A673 (cell line): ENCODE results near the gene KCNH5. TPM values are rescaled to one million over a fixed set of nuclear protein-coding genes. Genes with fewer than 3 reads are reported as not detected.

Source experiments
- BruUV-seq: library from RNA; stranded (reverse); fragments of 400-500 nt; replicated peaks from 2 replicates; lab custom pipeline; 2021; lab: Mats Ljungman, UMichigan
- CTCF ChIA-PET: fragments of 300-600 bp; sonication (Branson Sonifier 250); formaldehyde crosslinking; loops from one replicate; lab custom pipeline; 2022; ENCODE audit warnings: antibody characterized with exemption; lab: Charles Lee
- POLR2A ChIA-PET: fragments of 300-600 bp; sonication (Branson Sonifier 250); formaldehyde crosslinking; loops from one replicate; lab custom pipeline; 2022; ENCODE audit warnings: antibody characterized with exemption; ENCODE audit not compliant: low non-redundant PET; lab: Charles Lee
- DNase-seq: peaks from one replicate; pipeline ENCODE4 v3.0.0-alpha.2; 2015; ENCODE audit warnings: low spot score
- H3K27ac ChIP-seq: fragments of 200-600 bp; sonication (generic); 2 replicates; pipeline ENCODE4 v1.5.1; 2016; ENCODE audit warnings: mixed run types, low read depth, mild to moderate bottlenecking, mixed read lengths, antibody characterized with exemption, low read length; ENCODE audit not compliant: poor library complexity, severe bottlenecking
- H3K27me3 ChIP-seq: fragments of 200-600 bp; sonication (generic); replicated peaks from 2 replicates; pipeline ENCODE4 v1.6.1; 2017; ENCODE audit warnings: mixed run types, low read depth, mild to moderate bottlenecking, mixed read lengths, antibody characterized with exemption, low read length; ENCODE audit not compliant: insufficient read depth, poor library complexity
- H3K36me3 ChIP-seq: fragments of 200-600 bp; sonication (generic); 2 replicates; pipeline ENCODE4 v1.6.1; 2016; ENCODE audit warnings: mixed run types, mild to moderate bottlenecking, mixed read lengths, antibody characterized with exemption, low read length; ENCODE audit not compliant: insufficient read depth, poor library complexity, severe bottlenecking
- H3K4me1 ChIP-seq: fragments of 200-600 bp; sonication (generic); 2 replicates; pipeline ENCODE4 v1.6.1; 2017; ENCODE audit warnings: mixed run types, mild to moderate bottlenecking, mixed read lengths, antibody characterized with exemption, low read length; ENCODE audit not compliant: insufficient read depth, poor library complexity, severe bottlenecking
- H3K4me3 ChIP-seq: fragments of 200-600 bp; sonication (generic); 2 replicates; pipeline ENCODE4 v1.5.1; 2016; ENCODE audit warnings: low read depth, mixed run types, mild to moderate bottlenecking, mixed read lengths, low read length; ENCODE audit not compliant: poor library complexity, severe bottlenecking
- H3K9me3 ChIP-seq: fragments of 200-600 bp; sonication (generic); 2 replicates; pipeline ENCODE4 v1.6.1; 2016; ENCODE audit warnings: mixed run types, low read depth, mild to moderate bottlenecking, mixed read lengths, antibody characterized with exemption, low read length; ENCODE audit not compliant: poor library complexity, severe bottlenecking
- EZH2 ChIP-seq: fragments of 200-600 bp; sonication (generic); IDR thresholded peaks from 2 replicates; pipeline ENCODE4 v1.6.1; 2017; ENCODE audit warnings: borderline replicate concordance, low read depth, mild to moderate bottlenecking, mixed read lengths, antibody characterized with exemption, low read length; ENCODE audit not compliant: poor library complexity, severe bottlenecking
- intact Hi-C: fragments of 100-400 bp; cut with micrococcal nuclease; formaldehyde crosslinking; loops from one replicate; pipeline ENCODE4 v1.10.0; 2022; ENCODE audit not compliant: unreplicated experiment
- total RNA-seq: library from RNA; stranded (reverse); gene quantifications from 2 replicates; pipeline ENCODE4 v1.2.3, GENCODE V29; 2021
- TF ChIP-seq, protein P1 (sequence below): fragments of 300-800, 200-600 bp; sonication (generic); conservative IDR thresholded peaks from 2 replicates; pipeline ENCODE4 v1.5.1; 2017; ENCODE audit warnings: low read depth, mild to moderate bottlenecking, antibody characterized with exemption, low read length, moderate library complexity, mixed read lengths

The KCNH5 gene
- total RNA-seq, 1 experiment from 2014 or later = 27.9 TPM

DNA sequence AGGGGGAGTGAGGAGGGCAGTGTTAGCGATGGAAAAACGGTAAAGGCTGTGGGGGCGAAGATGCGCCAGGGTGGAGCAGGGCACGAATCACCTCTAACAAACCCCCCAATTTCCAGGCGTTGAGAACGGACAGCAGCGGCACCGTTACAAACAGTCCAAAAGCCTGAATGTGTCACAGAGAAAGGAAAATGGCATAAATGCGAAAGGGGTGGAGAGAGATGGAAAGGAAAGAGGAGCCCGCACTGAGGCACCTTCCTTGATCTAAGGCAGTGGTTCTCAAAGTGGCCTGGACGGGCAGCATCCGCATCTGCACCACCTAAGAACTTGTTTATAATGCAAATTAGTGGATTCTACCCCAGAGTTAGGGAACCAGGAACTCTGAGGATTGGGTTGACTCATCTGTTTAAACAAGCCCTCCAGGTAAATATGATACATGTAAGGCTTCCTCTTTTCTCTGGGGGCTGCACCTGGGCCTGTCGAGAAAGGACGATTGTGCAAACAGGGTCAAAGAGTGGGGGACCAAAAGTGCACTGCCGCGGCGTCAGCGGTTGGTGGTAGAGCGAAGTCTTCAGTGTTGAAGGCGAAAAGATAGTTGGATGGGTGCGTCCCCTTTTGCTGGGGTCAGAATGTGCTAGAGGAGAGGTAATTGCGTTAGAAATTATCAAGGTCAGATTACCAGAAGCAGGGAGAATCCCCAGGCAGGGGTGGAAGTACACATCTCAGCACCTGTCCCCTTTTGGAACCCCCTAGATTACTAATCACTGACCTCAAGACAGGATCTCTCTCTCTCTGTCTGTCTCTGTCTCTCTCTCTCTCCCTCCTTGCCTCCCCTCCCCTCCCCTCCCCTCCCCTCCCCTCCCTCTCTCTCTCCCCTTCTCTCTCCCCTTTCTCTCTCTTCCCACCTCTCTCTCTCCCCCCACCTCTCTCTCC is 1.3 kb upstream of the KCNH5 start:
- no peak overlapping the region for H3K27ac ChIP-seq
- peak overlapping the region; percentile 80 for H3K4me3 ChIP-seq
- H3K4me1 ChIP-seq = peaks cover 15% of the 10 kb centered on the region
- ChIA-PET CTCF (interaction anchor here (0.7 kb wide), 1 partner anchor 867 kb away, joined by 16 read pairs; no protein-coding TSS in a partner anchor), POLR2A (no interaction called here)
- intact Hi-C loops = loop anchor here (10.0 kb wide), 1 partner anchor 228 kb away; no protein-coding TSS in a partner anchor
- H3K27me3 ChIP-seq = no peaks in the 10 kb centered on the region
- no peak for DNase-seq
- no peaks in the 10 kb centered on the region for H3K36me3 ChIP-seq
- no TSS peak for BruUV-seq
- H3K9me3 ChIP-seq = no peaks in the 10 kb centered on the region
- TF ChIP-seq, protein P1, sequence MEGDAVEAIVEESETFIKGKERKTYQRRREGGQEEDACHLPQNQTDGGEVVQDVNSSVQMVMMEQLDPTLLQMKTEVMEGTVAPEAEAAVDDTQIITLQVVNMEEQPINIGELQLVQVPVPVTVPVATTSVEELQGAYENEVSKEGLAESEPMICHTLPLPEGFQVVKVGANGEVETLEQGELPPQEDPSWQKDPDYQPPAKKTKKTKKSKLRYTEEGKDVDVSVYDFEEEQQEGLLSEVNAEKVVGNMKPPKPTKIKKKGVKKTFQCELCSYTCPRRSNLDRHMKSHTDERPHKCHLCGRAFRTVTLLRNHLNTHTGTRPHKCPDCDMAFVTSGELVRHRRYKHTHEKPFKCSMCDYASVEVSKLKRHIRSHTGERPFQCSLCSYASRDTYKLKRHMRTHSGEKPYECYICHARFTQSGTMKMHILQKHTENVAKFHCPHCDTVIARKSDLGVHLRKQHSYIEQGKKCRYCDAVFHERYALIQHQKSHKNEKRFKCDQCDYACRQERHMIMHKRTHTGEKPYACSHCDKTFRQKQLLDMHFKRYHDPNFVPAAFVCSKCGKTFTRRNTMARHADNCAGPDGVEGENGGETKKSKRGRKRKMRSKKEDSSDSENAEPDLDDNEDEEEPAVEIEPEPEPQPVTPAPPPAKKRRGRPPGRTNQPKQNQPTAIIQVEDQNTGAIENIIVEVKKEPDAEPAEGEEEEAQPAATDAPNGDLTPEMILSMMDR = no peak
- TF ChIP-seq EZH2 = no peak

DNA sequence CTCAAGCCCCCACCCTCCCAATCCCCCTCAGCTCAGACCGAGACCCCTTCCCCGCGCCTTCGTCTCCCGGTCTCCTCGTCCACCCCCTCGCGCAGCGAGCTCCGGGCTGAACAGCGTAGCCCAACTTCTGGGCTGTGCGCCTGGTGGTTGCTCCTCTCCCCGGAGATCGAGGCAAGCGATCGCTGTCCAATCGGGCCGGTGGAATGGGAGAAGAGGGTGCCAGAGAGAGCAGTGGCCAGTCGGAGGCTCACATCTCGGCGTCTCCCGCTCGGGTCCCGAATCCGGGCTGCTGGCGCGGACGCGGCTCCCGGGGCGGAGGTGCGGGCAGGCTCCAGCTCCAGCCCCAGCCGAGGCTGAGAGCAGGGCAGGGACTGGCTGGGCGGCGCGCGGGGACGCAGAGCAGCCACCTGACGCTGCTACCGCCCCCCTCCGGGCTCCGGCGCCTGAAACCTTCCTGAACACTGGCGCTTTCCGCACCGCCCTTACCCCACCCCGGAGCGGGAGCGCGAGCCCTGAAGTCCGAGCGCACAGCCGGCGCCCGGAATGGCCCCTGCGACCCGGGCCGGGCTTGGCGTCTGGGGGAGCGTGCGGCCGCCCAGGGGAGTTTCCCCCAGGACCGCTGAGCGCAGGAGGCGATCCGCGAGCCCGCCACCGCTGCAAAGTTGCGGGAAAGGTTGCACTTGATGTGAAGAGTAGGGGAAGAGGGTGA is 508 bp upstream of the KCNH5 start:
- no TSS peak for BruUV-seq

DNA sequence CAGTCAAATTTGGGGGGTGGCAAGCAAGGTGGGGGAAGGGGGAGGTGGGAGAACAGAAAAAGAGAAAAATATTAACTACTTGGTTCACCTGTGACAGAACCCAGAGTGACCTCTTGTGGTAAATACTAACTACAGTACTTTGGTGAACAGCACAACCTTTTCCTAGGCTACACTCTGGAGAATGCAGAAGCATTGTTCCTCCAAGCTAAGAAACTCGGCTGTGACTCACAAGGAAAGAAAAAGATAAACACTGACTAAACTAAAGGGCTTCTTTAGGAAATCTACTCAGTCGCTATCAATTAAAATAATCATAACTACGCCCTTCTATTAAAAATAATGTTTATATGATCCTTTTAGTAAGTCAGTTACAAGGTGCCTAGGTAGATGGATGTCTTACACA is 5.4 kb downstream of the KCNH5 start:
- H3K4me1 ChIP-seq = peaks cover 39% of the 10 kb centered on the region
- no TSS peak for BruUV-seq
- H3K9me3 ChIP-seq = no peaks in the 10 kb centered on the region
- POLR2A ChIA-PET = no interaction called here
- peak overlapping the region; percentile 63 for H3K27ac ChIP-seq
- H3K27me3 ChIP-seq = no peaks in the 10 kb centered on the region
- intact Hi-C loops = loop anchor here (2.0 to 10.0 kb wide), 3 partner anchors 235 to 861 kb away; no protein-coding TSS in a partner anchor
- no peaks in the 10 kb centered on the region for H3K36me3 ChIP-seq
- CTCF ChIA-PET = no interaction called here
- TF ChIP-seq, protein P1 = peak; percentile 61
- TF ChIP-seq EZH2 = no peak
- DNase-seq = peak; percentile 82
- no peak overlapping the region for H3K4me3 ChIP-seq

More for the DNA sequence above, 508 bp upstream of the KCNH5 start:
- CTCF ChIA-PET = interaction anchor here (0.7 kb wide), 1 partner anchor 477 kb away, joined by 6 read pairs; no protein-coding TSS in a partner anchor
- Histone ChIP-seq H3K36me3 (no peaks in the 10 kb centered on the region), H3K27me3 (no peaks in the 10 kb centered on the region), H3K27ac (no peak overlapping the region), H3K4me1 (peaks cover 21% of the 10 kb centered on the region), H3K4me3 (peak overlapping the region; percentile 80), H3K9me3 (no peaks in the 10 kb centered on the region)
- peak; percentile 71 for DNase-seq
- POLR2A ChIA-PET = no interaction called here
- TF ChIP-seq EZH2 = no peak
- TF ChIP-seq, protein P1 = peak; percentile 41; the same call in 1 of the 2 replicates
- intact Hi-C loops = loop anchor here (10.0 kb wide), 1 partner anchor 229 kb away; no protein-coding TSS in a partner anchor
